Measurements from ENCODE around the gene TEC.

DNA sequence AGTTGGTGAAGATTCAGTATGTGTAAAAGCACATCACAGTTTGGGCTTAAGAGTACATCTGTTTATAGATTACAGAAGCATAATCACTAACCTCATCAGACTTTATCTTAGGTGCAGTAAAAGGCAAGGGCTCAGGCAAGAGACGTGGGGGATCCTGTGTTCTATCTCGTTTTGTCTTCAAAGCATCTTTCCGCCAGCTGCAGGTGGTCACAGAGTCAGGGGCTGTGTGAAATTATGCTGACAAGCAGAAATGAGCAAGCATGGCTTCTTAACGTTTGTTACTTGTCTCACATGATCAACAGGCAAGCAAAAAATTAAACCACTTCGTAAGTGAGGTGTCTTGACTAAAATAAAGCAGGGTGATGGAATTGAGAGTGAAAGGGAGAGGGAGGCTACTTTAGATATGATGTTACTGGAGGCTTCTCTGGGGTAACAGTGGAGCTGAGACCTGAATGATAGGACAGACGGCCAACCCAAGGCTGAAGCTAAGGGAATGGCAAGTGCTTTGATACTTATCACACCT is 1.4 kb upstream of the TEC start:
- TF ChIP-seq, protein P1, sequence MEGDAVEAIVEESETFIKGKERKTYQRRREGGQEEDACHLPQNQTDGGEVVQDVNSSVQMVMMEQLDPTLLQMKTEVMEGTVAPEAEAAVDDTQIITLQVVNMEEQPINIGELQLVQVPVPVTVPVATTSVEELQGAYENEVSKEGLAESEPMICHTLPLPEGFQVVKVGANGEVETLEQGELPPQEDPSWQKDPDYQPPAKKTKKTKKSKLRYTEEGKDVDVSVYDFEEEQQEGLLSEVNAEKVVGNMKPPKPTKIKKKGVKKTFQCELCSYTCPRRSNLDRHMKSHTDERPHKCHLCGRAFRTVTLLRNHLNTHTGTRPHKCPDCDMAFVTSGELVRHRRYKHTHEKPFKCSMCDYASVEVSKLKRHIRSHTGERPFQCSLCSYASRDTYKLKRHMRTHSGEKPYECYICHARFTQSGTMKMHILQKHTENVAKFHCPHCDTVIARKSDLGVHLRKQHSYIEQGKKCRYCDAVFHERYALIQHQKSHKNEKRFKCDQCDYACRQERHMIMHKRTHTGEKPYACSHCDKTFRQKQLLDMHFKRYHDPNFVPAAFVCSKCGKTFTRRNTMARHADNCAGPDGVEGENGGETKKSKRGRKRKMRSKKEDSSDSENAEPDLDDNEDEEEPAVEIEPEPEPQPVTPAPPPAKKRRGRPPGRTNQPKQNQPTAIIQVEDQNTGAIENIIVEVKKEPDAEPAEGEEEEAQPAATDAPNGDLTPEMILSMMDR (IDR thresholded peaks at IDR 0.05 in 4 of 5, conservative IDR thresholded peaks at IDR 0.05 in 1 of 5) = no peak
- no peak for TF ChIP-seq POLR2A (IDR thresholded peaks at IDR 0.05)

All from gastrocnemius medialis (tissue), 4 donors.